HS-5 (cell line): Measurements from ENCODE around the gene NFYB.
A peak's percentile ranks its signal among the peaks of the same experiment; 100 is the strongest.
"Not testable (repeated sequence)": the region's sequence is repeated elsewhere in the genome, so short reads cannot be mapped to it uniquely, and the experiment has no call there.

Experiments used
- DNase-seq: peaks from one replicate; pipeline ENCODE4 v3.0.0-alpha.2; 2012; ENCODE audit warnings: low read depth

Gene NFYB

DNA sequence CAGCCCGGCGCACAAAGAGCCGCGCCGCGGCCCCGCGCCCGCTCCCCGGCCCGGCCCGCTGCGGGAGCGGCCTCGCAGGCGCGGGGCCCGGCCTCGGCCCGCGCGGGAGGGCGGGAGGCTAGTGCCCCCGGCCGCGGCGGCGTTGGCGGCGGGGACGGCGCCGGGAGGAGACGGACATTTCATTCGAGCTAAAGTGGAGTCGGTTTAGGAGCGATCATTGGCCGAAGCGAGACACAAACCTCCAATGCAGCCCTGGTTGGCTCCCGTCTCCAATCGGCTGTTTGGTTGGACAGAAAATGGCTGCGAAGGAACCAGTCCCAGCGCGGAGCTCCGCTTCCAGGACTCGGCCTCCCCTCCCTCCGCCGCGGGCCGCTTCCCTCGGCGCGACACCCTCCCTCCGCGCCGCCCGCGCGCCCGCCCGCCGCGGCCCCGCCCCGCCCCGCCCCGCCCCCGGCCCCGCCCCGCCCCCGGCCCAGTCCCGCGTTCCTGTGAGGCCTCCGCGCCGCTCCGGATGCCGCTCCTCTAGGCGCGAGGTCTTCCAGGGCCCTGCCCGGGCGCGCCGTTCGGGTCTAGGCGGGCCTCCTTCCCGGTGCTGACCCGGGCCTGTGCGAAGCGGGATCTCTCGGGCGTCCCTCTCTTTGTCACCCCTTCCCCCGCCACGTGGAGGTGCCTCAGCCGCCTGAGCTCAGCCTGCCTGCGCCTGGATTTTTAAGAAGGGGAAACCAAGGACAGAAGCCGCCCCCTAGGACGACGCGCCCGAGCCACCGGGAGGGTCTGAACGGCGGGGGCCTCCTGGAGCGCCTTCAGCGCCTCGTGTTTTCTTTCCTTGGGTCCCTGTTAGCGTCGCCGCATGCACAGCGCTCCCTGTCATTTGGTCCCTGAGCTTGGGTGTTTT is at the start of gene NFYB:
Gene NFYB, minus strand, starts transcription at position 309 of the 895 bp plus-strand sequence. CDS start 2,757 bp downstream, outside the sequence.
- peak; percentile 89 for DNase-seq

DNA sequence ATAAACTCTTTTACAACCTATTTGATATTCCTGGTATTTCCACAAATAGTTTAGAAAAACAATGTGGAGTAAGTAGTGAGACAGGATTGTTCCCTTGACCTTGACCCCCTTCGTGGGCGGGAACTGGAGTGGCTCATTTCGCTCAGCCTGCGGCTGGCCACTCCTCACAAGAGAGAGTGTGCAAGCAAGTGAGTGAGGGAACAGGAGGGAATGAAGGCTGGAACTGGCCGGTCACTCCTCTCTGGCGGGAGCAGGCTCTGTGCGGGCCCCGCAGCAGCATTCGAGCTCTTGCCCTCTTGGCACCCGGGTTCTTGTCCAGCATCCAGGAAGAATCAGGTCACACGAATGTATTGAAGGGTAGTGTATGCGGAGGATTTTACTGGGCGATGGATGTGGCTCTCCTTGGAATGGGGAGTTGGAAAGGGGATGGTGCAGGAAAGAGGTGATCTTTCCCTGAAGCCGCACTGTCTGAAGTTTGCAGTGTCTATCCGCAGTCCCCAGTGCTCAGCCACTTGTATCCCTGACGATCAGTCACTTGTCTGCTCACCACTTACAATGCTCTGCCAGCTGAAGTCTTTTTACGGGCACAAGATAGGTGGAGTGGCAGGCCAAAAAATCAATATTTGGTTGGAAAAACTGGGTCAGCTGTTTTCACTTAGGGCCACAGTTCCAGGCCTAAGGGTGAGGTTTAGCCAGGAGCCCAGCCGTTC is 49.6 kb upstream of the NFYB start:
- no peak for DNase-seq

DNA sequence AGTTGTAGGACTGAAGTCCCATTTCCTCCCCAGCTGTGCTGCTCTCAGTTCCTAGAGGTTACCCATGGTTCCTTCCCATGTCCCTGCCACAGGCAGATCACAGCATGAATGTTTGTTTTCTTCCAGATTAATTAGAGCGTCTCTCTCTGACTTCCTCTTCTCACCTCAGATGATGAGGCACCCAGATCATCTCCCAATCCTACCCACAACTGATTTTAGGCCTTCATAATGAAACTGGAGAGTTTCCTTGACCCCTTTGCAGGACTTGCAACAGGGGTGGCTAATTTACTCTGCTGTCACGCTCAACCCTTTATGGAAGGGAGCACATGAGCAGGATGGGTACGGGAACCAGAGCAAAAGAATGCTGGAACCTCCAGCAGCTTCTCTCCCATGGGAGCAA is 45.4 kb upstream of the NFYB start:
- no peak for DNase-seq

DNA sequence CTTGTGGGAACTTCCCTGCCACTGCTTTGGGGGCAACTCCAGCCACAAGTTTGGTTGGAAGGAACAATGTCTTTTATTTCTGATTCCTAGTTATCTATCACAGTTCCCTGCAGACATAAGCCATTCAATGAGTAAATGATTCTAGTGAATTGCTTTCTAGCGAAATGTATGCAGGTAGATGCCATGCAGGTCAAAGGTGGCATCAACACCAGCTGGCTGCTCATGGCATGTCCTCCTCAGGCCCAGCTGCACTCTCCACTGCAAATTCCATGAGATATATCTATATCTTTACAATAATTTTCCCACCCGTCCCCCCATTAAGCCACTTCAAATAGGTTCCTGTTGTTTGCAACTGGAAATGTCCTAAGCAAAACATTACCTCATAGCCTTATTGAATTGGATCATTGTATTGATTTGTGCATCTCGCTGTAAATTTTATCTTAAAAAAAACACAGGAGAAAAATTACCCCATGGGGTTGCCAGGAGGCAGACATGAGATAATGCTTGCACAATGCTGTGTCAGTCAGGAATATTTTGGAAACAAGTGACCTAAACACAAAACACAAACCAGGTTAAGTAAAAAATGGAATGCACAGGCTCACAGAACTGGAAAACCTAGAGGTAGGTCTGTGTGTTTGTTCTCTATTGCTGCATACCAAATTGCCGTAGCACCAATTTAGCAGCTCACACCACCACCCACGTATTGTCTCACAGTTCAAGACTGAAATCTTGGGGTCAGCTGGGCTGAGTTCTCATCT is 44.8 kb upstream of the NFYB start:
- DNase-seq = no peak

DNA sequence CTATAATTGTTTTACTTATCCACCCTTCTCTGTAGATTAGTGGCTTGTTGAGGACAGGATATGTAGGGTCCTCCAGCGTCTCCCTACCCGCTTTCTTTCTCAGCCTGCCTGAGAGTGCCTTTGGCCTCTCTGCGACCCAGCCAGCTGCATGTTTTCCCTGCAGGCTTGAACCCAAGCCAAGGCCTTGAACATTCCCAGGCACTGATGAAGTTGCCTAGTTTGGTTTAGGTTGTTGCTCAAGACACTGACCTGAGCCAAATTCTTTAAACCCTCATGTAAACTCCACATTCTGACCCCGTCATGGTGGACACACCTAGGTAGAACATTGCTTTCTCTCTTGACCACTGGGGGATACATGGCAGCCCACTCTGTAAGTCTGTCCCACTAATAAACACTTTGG is 44.1 kb upstream of the NFYB start:
- DNase-seq = peak; percentile 25

DNA sequence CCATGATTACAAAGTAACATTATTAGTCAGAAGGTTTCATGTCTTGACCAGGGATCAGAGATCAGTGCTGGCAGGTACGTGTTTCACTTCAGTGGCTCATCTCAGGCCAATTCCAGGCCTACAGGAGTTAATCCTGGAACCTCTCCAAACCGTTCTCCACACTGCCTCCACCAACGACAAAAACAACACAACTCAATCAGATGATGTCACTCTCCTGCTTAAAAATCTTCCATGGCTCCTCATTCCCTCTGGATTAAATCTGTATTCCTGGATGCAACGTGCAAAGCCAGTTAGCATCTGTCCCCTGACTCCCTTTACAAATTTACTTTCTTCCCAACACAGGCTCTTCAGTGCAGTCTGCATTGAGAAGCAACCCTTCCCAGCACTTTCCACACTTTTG is 43.3 kb upstream of the NFYB start:
- no peak for DNase-seq

DNA sequence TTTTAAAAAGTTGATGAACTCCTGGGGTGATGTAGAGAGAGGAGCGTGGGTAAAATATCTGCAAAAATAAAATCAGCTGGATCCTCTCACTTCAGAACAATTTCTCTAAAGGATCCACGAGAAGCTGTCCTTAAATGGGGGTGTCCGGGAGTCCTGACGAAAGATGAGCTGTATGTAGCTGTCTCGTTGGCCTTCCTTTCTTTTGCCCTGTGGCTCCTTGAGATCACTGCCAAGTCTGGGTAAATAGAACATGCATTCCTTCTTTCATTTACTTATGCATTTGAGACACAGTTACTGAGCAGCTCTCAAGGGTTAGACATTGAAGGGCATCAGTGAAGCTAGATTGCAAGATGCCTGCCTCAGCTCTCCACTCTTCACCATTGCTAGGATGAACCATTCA is 42.4 kb upstream of the NFYB start:
- no peak for DNase-seq

DNA sequence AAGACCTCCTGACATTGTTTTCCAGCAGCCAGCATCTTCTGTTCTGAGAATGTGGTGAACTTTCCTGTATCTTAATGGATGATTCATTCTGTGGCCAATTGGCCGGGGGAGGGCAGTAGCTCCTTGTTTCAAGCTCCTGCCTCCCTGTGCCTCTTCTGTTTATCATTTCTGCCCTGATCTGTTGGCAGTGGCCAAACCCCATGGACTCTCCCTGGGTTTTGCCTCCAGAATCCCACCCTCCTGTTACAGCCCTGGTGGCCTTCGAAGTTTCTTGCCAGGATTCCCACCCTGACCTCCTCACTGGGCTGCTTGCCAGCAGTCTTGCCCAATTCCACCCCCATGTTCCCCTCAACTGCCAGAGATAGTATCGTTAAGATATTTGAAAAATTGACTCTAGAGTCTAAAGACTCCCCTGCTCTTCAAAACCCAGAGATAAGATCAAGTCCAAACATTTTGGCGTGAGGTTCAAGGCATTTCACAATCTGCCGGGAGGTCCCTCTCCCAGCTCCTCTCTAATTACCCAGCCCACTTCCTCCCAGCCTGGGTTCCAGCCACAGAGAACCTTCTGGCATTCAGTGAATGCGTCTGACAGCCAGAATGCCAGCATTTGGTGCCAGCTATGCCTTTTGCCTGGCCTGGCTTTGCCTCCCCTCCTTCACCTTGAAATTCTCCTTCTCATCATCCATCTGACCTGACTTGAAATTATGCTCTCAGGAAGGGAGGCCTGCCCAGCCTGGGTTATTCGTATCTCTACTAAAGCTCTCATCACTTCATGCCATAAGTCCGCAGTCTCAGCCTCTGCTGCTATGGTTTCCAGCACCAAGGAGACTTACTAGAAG is 39.9 kb upstream of the NFYB start:
- DNase-seq = peak; percentile 72

DNA sequence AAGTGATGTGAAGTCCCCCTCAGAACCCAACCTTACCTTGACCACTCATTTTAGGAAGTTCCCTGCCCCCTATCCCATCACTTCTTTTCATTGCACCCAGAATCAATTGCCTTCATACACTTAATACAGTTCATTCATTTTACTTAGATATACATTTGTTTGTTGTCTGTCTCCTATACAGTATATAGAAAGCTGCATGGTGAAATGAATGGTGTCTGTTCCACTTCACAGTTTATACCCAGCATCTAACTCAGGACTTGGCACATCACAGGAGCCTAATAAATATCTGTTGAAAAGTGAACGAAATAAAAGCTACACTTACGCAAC is 39.3 kb upstream of the NFYB start:
- DNase-seq = no peak

DNA sequence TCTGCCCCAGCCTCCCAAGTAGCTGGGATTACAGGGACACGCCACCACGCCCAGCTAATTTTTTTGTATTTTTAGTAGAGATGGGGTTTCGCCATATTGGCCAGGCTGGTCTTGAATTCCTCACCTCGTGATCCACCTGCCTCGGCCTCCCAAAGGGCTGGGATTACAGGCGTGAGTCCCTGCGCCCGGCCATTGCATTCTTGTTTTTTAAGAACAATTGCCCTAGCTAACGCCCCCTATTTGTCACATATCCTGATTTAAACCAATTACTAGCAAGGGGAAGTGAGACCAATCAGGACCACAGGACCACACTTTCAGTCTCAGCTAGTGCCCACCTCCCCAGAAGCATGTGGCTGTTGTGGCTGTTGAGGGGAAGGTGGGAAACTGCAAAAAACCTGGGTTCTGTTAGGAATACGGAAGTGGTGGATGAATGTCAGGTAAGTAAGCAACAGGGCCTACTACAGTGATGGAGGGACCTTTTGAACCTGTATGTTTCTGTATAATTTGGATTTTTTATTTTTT is 37.8 kb upstream of the NFYB start:
- DNase-seq = no peak

DNA sequence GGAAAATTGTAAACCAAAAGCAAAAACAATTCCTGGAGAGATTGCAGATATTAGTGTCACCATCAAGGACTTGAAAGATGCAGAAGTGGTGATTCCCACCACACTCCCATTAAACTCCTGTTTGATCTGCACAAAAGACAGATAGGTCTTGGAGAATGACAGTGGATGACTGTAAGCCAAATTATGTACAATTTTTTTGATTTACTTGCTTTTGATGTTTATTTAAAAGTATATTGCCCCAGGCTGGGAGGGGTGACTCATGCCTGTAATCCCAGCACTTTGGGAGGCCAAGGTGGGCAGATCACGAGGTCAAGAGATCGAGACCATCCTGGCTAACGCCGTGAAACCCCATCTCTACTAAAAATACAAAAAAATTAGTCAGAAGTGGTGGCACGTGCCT is 35.8 kb upstream of the NFYB start:
- not testable (repeated sequence) for DNase-seq

DNA sequence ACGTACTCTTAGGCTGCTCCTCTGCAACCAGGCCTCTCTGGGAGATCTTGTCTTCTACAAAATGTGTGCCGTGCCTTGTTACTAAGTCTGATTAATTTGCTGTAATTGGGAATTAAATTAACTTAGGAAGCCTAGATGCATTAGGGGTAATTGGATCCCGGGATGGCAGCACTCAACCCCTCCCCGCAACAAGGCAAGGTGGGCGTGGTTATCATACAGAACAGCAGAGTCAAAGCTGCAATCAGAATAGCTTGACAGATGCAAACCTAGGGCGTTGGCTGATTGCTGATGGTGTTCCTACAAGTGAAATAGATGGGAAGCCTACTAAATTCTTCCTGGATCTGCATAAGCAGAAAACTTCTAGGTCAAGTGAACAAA is 34.5 kb upstream of the NFYB start:
- DNase-seq = no peak

DNA sequence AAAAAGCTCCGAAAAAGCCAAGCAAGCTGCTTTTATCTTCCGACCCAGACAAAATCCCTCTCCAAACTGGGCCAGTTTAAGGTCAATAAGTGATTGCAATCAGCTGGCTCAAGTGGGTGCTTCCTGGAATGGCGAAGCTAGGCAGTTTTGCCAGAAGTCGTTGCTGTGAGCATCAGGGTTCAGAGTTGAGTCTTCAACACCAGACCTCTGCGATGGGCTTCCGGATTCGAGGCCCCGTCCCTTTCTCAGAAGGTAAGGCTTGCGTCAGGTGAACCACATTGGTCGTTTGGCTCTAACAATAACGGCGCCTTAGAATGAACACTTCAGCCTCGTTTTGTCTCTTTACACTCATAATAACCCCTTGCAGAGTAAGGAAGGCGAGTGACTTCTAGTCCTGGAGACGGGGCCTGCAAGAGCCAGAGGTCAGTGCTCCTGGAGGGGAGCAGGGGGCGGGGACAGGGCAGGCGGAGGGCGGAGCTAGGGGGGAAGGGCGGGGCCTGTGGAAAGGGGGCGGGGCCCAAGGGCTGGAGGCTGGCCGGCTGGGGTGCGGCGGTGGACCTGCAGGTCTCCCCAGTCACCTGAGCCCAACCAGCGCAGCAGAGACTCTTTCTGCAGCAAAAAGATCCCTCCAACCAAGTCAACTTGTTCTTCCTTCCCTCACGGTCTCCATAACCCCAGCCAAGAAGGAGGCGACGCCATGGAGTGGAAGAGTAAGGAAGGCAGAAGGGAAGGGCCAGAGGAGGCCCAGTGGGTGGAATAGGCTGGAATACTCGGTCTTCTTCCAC is 34.0 kb upstream of the NFYB start:
- DNase-seq = no peak

DNA sequence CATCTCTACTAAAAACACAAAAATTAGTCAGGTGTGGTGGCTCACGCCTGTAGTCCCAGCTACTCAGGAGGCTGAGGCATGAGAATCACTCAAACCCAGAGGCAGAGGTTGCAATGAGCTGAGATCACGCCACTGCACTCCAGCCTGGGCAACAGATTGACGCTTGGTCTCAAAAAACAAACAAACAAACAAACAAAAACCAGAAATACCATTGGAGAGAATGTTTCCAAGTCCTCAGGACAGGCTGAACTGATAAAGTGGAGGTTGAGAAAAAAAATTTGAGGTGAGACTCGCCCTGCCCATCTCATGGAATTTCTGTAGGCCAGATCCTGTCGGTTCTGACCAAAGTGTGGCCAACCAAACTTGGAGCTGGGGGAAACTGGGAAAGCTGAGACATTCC is 30.6 kb upstream of the NFYB start:
- no peak for DNase-seq

DNA sequence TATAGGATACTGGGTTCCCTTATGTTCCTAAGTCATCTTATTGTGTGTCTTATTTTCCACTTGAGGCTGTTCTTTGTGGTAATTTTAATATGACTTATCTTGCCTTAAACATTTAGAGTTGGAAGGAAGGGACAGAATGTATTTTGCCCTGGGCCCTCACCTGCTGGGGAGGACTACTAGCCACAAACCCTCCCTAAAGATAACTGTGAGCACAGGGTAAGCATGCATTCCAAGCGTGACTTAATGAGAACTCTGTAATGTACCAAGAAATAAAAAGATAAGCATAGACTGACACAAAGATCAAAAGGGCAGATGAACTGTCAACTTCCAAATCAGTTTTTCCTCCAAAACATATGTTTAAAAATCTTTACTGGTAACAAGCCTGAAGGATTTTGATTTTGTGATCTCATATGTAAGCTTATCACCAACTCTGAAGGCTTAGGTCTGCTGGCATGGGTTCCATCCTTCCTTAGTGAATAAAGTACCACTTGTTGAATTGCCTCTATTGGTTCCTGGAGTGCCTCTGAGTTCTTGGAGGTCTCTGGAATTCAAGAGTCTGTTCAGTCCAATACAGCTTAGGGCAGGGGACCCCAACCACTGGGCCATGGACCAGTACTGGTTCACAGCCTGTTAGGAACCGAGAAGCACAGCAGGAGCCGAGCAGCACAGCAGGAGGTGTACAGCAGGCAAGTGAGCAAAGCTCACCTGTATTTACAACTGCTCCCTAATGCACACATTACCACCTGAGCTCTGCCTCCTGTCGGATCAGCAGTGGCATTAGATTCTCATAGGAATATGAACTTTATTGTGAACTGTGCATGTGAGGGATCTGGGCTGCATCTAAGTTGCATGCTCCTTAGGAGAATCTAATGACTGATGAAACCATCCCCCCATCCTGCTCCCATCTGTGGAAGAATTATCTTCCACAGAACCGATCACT is 29.8 kb upstream of the NFYB start:
- DNase-seq = no peak

DNA sequence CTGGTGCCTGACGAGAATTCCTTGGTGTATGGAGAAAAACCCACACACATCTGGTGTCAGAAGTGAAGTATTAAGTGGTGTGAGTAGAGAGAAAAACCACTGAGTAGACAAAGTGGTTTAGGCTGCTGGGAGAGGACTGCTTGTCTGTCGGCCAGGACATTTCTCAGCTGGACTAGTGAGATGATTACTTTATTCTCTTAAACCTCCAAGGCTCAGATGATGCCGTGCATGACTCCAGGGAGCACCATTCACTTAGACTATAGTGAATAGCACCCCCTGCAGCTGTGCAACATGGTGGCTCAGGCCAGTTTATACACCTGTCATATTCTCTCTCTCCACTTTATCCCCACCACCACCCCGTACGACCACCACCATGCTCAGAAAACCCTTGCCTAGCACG is 28.5 kb upstream of the NFYB start:
- DNase-seq = no peak

DNA sequence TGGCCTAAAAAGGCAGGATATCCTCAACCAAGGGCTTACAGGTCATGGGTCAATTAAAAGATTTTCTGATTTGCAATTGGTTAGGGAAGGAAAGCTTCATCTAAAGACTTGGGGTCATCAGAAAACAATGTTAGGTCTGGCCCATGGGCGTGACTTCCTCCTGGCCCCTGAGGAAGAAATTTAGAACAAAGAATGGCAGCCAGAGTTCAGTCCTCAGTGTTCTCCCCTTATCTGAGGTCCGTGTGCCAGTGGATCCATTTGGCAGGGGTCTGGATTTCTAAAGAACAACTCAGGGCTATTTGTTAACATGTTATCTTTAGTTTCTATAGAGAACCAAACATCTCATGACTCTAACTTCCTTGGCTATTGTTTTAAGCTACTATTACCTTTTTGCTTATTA is 27.8 kb upstream of the NFYB start:
- no peak for DNase-seq

DNA sequence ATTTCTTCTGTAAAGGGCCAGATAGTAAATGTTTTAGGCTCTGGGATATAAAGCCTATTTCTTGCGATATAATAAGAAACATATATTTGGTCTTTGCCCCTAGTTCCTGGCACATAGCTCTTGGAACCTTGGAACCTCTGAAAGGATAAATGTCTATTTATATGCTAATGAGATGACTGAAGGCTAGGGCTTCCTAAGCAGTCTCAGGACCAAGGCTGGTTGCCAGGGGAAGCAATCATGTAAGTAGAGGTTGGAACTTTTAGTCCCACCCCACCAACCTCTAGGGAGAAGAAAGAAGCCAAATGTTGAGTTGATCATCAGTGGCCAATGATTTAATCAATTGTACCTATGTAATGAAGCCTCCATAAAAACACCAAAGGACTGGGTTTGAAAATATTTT is 26.6 kb upstream of the NFYB start:
- DNase-seq = no peak

DNA sequence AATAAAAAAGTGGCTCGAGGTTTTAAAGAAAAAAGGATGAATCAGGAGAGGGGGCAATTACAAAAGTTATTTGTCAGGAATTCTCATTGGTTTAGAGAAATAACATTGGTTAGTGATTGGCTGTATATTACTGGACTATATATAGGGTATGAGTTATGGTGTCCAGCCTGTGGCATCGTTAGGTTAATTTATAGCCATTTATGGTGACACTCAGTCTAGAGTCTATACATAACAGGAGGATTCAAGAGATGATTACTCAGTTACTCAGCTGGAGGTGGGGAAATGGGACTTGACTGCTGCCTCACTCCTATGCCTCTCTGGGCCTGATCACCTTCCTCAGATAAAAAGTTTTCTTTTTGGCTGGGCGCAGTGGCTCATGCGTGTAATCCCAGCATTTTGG is 25.6 kb upstream of the NFYB start:
- no peak for DNase-seq

DNA sequence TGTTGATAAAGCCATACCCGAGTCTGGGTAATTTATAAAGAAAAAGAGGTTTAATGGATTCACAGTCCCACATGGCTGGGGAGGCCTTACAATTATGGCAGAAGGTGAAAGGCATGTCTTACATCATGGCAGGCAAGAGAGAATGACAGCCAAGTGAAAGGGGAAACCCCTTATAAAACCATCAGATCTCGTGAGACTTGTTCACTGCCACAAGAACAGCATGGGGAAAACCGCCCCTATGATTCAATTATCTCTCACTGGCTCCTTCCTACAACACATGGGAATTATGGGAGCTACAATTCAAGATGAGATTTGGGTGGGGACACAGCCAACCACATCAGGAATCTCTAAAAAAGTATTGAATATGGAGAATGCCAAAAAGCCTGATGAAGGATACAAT is 25.0 kb upstream of the NFYB start:
- not testable (repeated sequence) for DNase-seq
